Keratinocyte (primary cell): ENCODE data around the gene SPTBN5. TPM values are rescaled to one million over a fixed set of nuclear protein-coding genes. Genes with fewer than 3 reads are reported as not detected.
A peak's percentile ranks its signal among the peaks of the same experiment; 100 is the strongest.

Experiments
- DNase-seq: peaks from one replicate; pipeline ENCODE4 v3.0.0-alpha.2; 2011; ENCODE audit warnings: low read depth, missing footprints, low spot score
- FAIRE-seq: peaks from 2 replicates; lab custom pipeline; 2011; peaks lifted over from hg19 to GRCh38; lab: Jason Lieb, UNC
- H2AFZ ChIP-seq: 2 replicates; pipeline ENCODE4 v1.6.0; 2012; ENCODE audit warnings: low read length, control low read depth, inconsistent platforms; ENCODE audit not compliant: control insufficient read depth
- H3K27ac ChIP-seq: 2 replicates; pipeline ENCODE4 v1.5.1; 2011; ENCODE audit warnings: low read length; ENCODE audit not compliant: control insufficient read depth, insufficient read depth
- H3K27me3 ChIP-seq: 3 replicates; pipeline ENCODE4 v1.6.0; 2011; ENCODE audit warnings: low read length; ENCODE audit not compliant: control insufficient read depth, insufficient read depth; ENCODE audit errors: extremely low read depth
- H3K36me3 ChIP-seq, 2 experiments: 2 replicates in 1 of 2; 3 replicates in 1 of 2; pipeline ENCODE4 v1.5.1; 2011; ENCODE audit warnings: low read length in 2 of 2, mild to moderate bottlenecking in 1 of 2; ENCODE audit not compliant: control insufficient read depth in 2 of 2, insufficient read depth in 2 of 2; ENCODE audit errors: extremely low read depth in 1 of 2
- H3K4me1 ChIP-seq: 3 replicates; pipeline ENCODE4 v1.5.1; 2011; ENCODE audit warnings: low read length; ENCODE audit not compliant: control insufficient read depth, insufficient read depth; ENCODE audit errors: extremely low read depth
- H3K4me2 ChIP-seq: 3 replicates; pipeline ENCODE4 v1.6.0; 2011; ENCODE audit warnings: low read depth, low read length; ENCODE audit not compliant: control insufficient read depth, insufficient read depth; ENCODE audit errors: extremely low read depth
- H3K4me3 ChIP-seq, 3 experiments: fragments of 200-600 bp in 1 of 3; sonication (generic) in 1 of 3; 2 replicates in 2 of 3; 3 replicates in 1 of 3; pipeline ENCODE4 v1.5.1; 2011 to 2016; ENCODE audit warnings: low read length in 3 of 3, mild to moderate bottlenecking in 3 of 3, control low read depth in 2 of 3, inconsistent platforms in 1 of 3, low read depth in 1 of 3, mixed read lengths in 1 of 3, mixed run types in 1 of 3, moderate library complexity in 1 of 3; ENCODE audit not compliant: control insufficient read depth in 2 of 3, insufficient read depth in 2 of 3; ENCODE audit errors: extremely low read depth in 1 of 3
- H3K79me2 ChIP-seq: 2 replicates; pipeline ENCODE4 v1.6.0; 2012; ENCODE audit warnings: low read length; ENCODE audit not compliant: control insufficient read depth, insufficient read depth
- H3K9ac ChIP-seq: 3 replicates; pipeline ENCODE4 v1.6.0; 2011; ENCODE audit warnings: low read length; ENCODE audit not compliant: control insufficient read depth, insufficient read depth; ENCODE audit errors: extremely low read depth
- H3K9me1 ChIP-seq: 3 replicates; pipeline ENCODE4 v1.6.0; 2011; ENCODE audit warnings: low read length; ENCODE audit not compliant: control insufficient read depth, insufficient read depth; ENCODE audit errors: extremely low read depth
- H3K9me3 ChIP-seq: 2 replicates; pipeline ENCODE4 v1.5.1; 2012; ENCODE audit warnings: low read depth, low read length; ENCODE audit not compliant: control insufficient read depth
- H4K20me1 ChIP-seq: 3 replicates; pipeline ENCODE4 v1.6.0; 2011; ENCODE audit warnings: low read length; ENCODE audit not compliant: control insufficient read depth, insufficient read depth; ENCODE audit errors: extremely low read depth
- CTCF ChIP-seq, 3 experiments: IDR thresholded peaks in 1 of 3; conservative IDR thresholded peaks in 1 of 3; optimal IDR thresholded peaks in 1 of 3; 2 replicates in 2 of 3; 3 replicates in 1 of 3; pipeline versions ENCODE3 to v1.5.1; 2011; ENCODE audit warnings: low read length in 3 of 3, mild to moderate bottlenecking in 3 of 3, moderate library complexity in 2 of 3, control low read depth in 1 of 3, inconsistent platforms in 1 of 3; ENCODE audit not compliant: insufficient read depth in 2 of 3; ENCODE audit errors: extremely low read depth in 1 of 3
- EZH2 ChIP-seq: IDR thresholded peaks from one replicate; pipeline ENCODE4 v1.6.1; 2012; ENCODE audit warnings: inconsistent platforms, mild to moderate bottlenecking, low read length, moderate library complexity
- dilution Hi-C: fragments of 300-500 bp; cut with MboI; formaldehyde crosslinking; loops from one replicate; pipeline ENCODE4 v1.7.0; 2020; ENCODE audit warnings: low sequenced_read_pairs; ENCODE audit not compliant: extremely low pct_ligation_motif_present
- polyA plus RNA-seq, 5 experiments: library from polyadenylated mRNA; depleted of rRNA in 3 of 5; stranded (reverse) in 3 of 5; stranded (forward) in 1 of 5; unstranded in 1 of 5; fragments of >200 nt; gene quantifications; 1 replicate in 1 of 5; 2 replicates in 3 of 5; 3 replicates in 1 of 5; pipeline versions ENCODE4 v1.2.1 to v1.2.3, GENCODE V29; 2011 to 2012; ENCODE audit warnings: missing spikeins in 2 of 5, low read depth in 1 of 5, low replicate concordance in 1 of 5

SPTBN5 gene
- polyA plus RNA-seq, 1 donor (not counting 4 experiments of a cell fraction or from before 2014, with no cell fraction given): 0.66 TPM

GRCh38 chr15:41932511-41933289 is 38.8 kb upstream of the SPTBN5 start:
- Histone ChIP-seq H3K36me3 (peaks cover 13 to 42% of the 10 kb centered on the region in 2 experiments), H2AFZ (no peak overlapping the region), H3K4me1 (peaks cover 50% of the 10 kb centered on the region), H3K27ac (peak overlapping the region; percentile 87), H3K79me2 (peaks cover 60% of the 10 kb centered on the region), H3K9ac (peak overlapping the region; percentile 74), H4K20me1 (no peaks in the 10 kb centered on the region), H3K27me3 (no peaks in the 10 kb centered on the region), H3K9me3 (no peaks in the 10 kb centered on the region), H3K9me1 (peaks cover 4% of the 10 kb centered on the region), H3K4me2 (peak overlapping the region; percentile 80), H3K4me3 (no peak overlapping the region)
- dilution Hi-C loops: no loop called here
- no peak for DNase-seq
- TF ChIP-seq EZH2 (no peak), CTCF (optimal IDR thresholded peaks at IDR 0.05 in 1 of 3, IDR thresholded peaks at IDR 0.05 in 1 of 3, conservative IDR thresholded peaks at IDR 0.05 in 1 of 3; ENCODE audit: extremely low read depth in 1 of 3, insufficient read depth in 2 of 3, low read length in 3 of 3) (no peak)
- no peak for FAIRE-seq

GRCh38 chr15:41932101-41932500 is 38.2 kb upstream of the SPTBN5 start:
- Histone ChIP-seq H3K36me3 (peaks cover 10 to 40% of the 10 kb centered on the region in 2 experiments), H2AFZ (no peak overlapping the region), H3K27ac (no peak overlapping the region), H3K9me3 (no peaks in the 10 kb centered on the region), H3K79me2 (peaks cover 62% of the 10 kb centered on the region), H3K9me1 (peaks cover 4% of the 10 kb centered on the region), H4K20me1 (no peaks in the 10 kb centered on the region), H3K27me3 (no peaks in the 10 kb centered on the region), H3K4me1 (peaks cover 50% of the 10 kb centered on the region), H3K4me2 (no peak overlapping the region), H3K4me3 (no peak overlapping the region), H3K9ac (no peak overlapping the region)
- DNase-seq: no peak
- TF ChIP-seq EZH2: no peak
- no peak for TF ChIP-seq CTCF (optimal IDR thresholded peaks at IDR 0.05 in 1 of 3, IDR thresholded peaks at IDR 0.05 in 1 of 3, conservative IDR thresholded peaks at IDR 0.05 in 1 of 3; ENCODE audit: extremely low read depth in 1 of 3, insufficient read depth in 2 of 3, low read length in 3 of 3)
- dilution Hi-C loops: no loop called here
- no peak for FAIRE-seq
